Astrocyte (in vitro differentiated cells and primary cell): ENCODE measurements around the gene PIP4K2B.

ENCODE experiments used
- EZH2 ChIP-seq: IDR thresholded peaks from 2 replicates; pipeline ENCODE4 v1.6.1; 2012; ENCODE audit warnings: mild to moderate bottlenecking, low read length, inconsistent platforms; ENCODE audit not compliant: insufficient read depth
- TF ChIP-seq, protein P1 (sequence below): IDR thresholded peaks from 2 replicates; pipeline ENCODE4 v1.5.1; 2011; ENCODE audit warnings: low read depth, mild to moderate bottlenecking, inconsistent platforms, low read length, moderate library complexity; ENCODE audit not compliant: insufficient read depth

DNA sequence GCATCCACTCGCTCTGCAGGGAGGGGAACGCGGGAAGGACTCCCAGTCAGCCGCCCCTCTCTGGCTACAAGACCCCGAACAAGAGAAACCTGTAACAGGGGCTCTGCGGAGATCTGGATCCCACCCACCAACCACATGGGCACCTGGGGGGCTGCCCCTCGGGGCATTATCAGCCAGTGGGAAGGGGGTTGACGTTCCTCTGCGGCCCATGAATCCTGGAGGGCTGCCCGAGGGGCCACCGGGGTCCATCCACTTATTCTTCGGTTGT is 49.4 kb downstream of the PIP4K2B start:
- TF ChIP-seq EZH2, result no peak
- TF ChIP-seq, protein P1, sequence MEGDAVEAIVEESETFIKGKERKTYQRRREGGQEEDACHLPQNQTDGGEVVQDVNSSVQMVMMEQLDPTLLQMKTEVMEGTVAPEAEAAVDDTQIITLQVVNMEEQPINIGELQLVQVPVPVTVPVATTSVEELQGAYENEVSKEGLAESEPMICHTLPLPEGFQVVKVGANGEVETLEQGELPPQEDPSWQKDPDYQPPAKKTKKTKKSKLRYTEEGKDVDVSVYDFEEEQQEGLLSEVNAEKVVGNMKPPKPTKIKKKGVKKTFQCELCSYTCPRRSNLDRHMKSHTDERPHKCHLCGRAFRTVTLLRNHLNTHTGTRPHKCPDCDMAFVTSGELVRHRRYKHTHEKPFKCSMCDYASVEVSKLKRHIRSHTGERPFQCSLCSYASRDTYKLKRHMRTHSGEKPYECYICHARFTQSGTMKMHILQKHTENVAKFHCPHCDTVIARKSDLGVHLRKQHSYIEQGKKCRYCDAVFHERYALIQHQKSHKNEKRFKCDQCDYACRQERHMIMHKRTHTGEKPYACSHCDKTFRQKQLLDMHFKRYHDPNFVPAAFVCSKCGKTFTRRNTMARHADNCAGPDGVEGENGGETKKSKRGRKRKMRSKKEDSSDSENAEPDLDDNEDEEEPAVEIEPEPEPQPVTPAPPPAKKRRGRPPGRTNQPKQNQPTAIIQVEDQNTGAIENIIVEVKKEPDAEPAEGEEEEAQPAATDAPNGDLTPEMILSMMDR, result no peak
